Gastroesophageal sphincter (tissue), 4 donors: ENCODE results near the gene SH3PXD2A. TPM values are rescaled to one million over a fixed set of nuclear protein-coding genes. Genes with fewer than 3 reads are reported as not detected.

Experiments
- ATAC-seq: fragments of 150-250 bp; one replicate; pipeline ENCODE4 v1.9.1; 2016; ENCODE audit warnings: mild to moderate bottlenecking, moderate library complexity
- H3K27ac ChIP-seq, 4 donors: fragments of 200-600 bp; sonication (generic) in 3 of 4; 1 replicate in 3 of 4; 2 replicates in 1 of 4; pipeline ENCODE4 v1.5.1; 2016 to 2019
- H3K27me3 ChIP-seq: fragments of 200-600 bp; sonication (generic); one replicate; pipeline ENCODE4 v1.5.1; 2019
- H3K36me3 ChIP-seq, 2 donors: fragments of 200-600 bp; sonication (generic); one replicate each; pipeline ENCODE4 v1.5.1; 2019; ENCODE audit warnings: control low read depth in 1 of 2
- H3K4me1 ChIP-seq, 3 donors: fragments of 200-600 bp; sonication (generic); 1 replicate in 2 of 3; 2 replicates in 1 of 3; pipeline ENCODE4 v1.5.1; 2016 to 2019; ENCODE audit warnings: control low read depth in 2 of 3
- H3K4me3 ChIP-seq, 2 donors: fragments of 200-600 bp; sonication (generic); one replicate each; pipeline ENCODE4 v1.5.1; 2019; ENCODE audit warnings: mild to moderate bottlenecking in 1 of 2, moderate library complexity in 1 of 2
- H3K9me3 ChIP-seq, 3 donors: fragments of 200-600 bp; sonication (generic); one replicate each; pipeline ENCODE4 v1.5.1; 2017 to 2019; ENCODE audit warnings: control low read depth in 2 of 3
- CTCF ChIP-seq, 4 experiments: fragments of 200-600 bp in 2 of 4; fragments of 450-650 bp in 2 of 4; sonication (generic) in 1 of 4; IDR thresholded peaks; one replicate each; pipeline ENCODE4 v1.5.1; 2017 to 2019; ENCODE audit warnings: antibody characterized with exemption in 4 of 4, mild to moderate bottlenecking in 2 of 4, moderate library complexity in 2 of 4
- EP300 ChIP-seq: sonication (generic); formaldehyde crosslinking; IDR thresholded peaks from one replicate; pipeline ENCODE4 v1.6.1; 2017; ENCODE audit warnings: antibody characterized with exemption, mild to moderate bottlenecking
- POLR2A ChIP-seq, 2 donors: fragments of 450-650 bp; IDR thresholded peaks; one replicate each; pipeline ENCODE4 v1.6.1; 2017; ENCODE audit warnings: antibody characterized with exemption in 2 of 2, mild to moderate bottlenecking in 2 of 2, moderate library complexity in 1 of 2
- POLR2AphosphoS5 ChIP-seq: sonication (generic); formaldehyde crosslinking; IDR thresholded peaks from one replicate; pipeline ENCODE4 v1.6.1; 2017; ENCODE audit warnings: antibody characterized with exemption
- WGBS, 2 donors: methylation state at CpG; one replicate each; pipeline ENCODE4 v1.1.5; 2018; ENCODE audit warnings: low coverage in 1 of 2; 5-methylcytosine and 5-hydroxymethylcytosine counted together
- small RNA-seq, 4 donors: library from RNA; depleted of rRNA; stranded (forward); fragments of <200 nt; gene quantifications; one replicate each; pipeline ENCODE3, GENCODE V24; 2016
- total RNA-seq, 4 donors: library from RNA; depleted of rRNA; stranded (reverse); fragments of >200 nt; gene quantifications; one replicate each; pipeline ENCODE4 v1.1.0, GENCODE V29; 2016

SH3PXD2A gene
- total RNA-seq, 4 donors from 2014 or later, result 31.2 to 65.2 (median 39.5) TPM

- 50 to 100% methylated on average over 1 of the region's 4 CpGs for WGBS, 2 donors
- no peak overlapping the region for H3K27ac ChIP-seq
Observed at GRCh38 chr10:103545771-103546281, 309.6 kb downstream of the SH3PXD2A start.

GRCh38 chr10:103545366-103545765, 310.0 kb downstream of the SH3PXD2A start:
- ATAC-seq, result no peak
- H3K4me3 ChIP-seq, result no peak overlapping the region
- no CpG with 5 or more reads among the region's 1 CpG for WGBS, 2 donors
- TF ChIP-seq EP300 (no peak), POLR2A (IDR thresholded peaks at IDR 0.05) (no peak), CTCF (IDR thresholded peaks at IDR 0.05) (no peak), POLR2AphosphoS5 (no peak)
- H3K36me3 ChIP-seq, result no peaks in the 10 kb centered on the region
- H3K4me1 ChIP-seq, result peaks cover 0 to 19% (median 4%) of the 10 kb centered on the region in 3 donors
- no peak overlapping the region for H3K27ac ChIP-seq
- no peaks in the 10 kb centered on the region for H3K27me3 ChIP-seq
- H3K9me3 ChIP-seq, result no peaks in the 10 kb centered on the region

More at GRCh38 chr10:103545771-103546281, 309.6 kb downstream of the SH3PXD2A start:
- Histone ChIP-seq H3K27me3 (no peaks in the 10 kb centered on the region), H3K9me3 (no peaks in the 10 kb centered on the region), H3K4me1 (peaks cover 0 to 19% (median 4%) of the 10 kb centered on the region in 3 donors), H3K36me3 (no peaks in the 10 kb centered on the region), H3K4me3 (no peak overlapping the region)
- ATAC-seq, result no peak
- TF ChIP-seq EP300, result no peak
- TF ChIP-seq POLR2AphosphoS5, result no peak
- TF ChIP-seq CTCF (IDR thresholded peaks at IDR 0.05), result no peak
- no peak for TF ChIP-seq POLR2A (IDR thresholded peaks at IDR 0.05)

- Histone ChIP-seq H3K9me3 (no peaks in the 10 kb centered on the region), H3K4me3 (no peak overlapping the region), H3K27me3 (no peaks in the 10 kb centered on the region), H3K27ac (no peak overlapping the region), H3K4me1 (peaks cover 0 to 19% (median 4%) of the 10 kb centered on the region in 3 donors), H3K36me3 (no peaks in the 10 kb centered on the region)
- TF ChIP-seq EP300 (no peak), POLR2AphosphoS5 (no peak), CTCF (IDR thresholded peaks at IDR 0.05) (no peak), POLR2A (IDR thresholded peaks at IDR 0.05) (no peak)
- WGBS, 2 donors, result 80 to 100% methylated on average over 1 of the region's 8 CpGs
- ATAC-seq, result no peak
Observed at GRCh38 chr10:103544657-103545310, 310.6 kb downstream of the SH3PXD2A start.

Small RNA genes lying within 50 kb of the gene (small RNA-seq; reads per million reads assigned to genes)
- gene RF00019, result 0 reads per million in 4 donors

Other genes starting within 250 kb of the SH3PXD2A start
- 10 to 100 TPM; 17.1 to 31.6 (median 29.6) TPM for gene STN1, start 62.6 kb upstream of the SH3PXD2A start, total RNA-seq
- gene SLK, start 111.6 kb upstream of the SH3PXD2A start, total RNA-seq, result 100 to 1,000 TPM in 2 of 4 donors, 10 to 100 TPM in 2; 75.0 to 119 (median 107) TPM
- 10 to 100 TPM in 1 of 4 donors, 1 to 10 TPM in 1, under 1 TPM in 2; 0.12 to 10.7 (median 0.68) TPM for gene COL17A1, start 230.3 kb upstream of the SH3PXD2A start, total RNA-seq